GM18951 (cell line): ENCODE results near the gene FLNB.
"Not testable (repeated sequence)": the region's sequence is repeated elsewhere in the genome, so short reads cannot be mapped to it uniquely, and the experiment has no call there.

Source experiments
- POLR2A ChIP-seq: IDR thresholded peaks from 4 replicates; pipeline ENCODE4 v1.6.1; 2011; ENCODE audit warnings: mild to moderate bottlenecking; ENCODE audit not compliant: insufficient read length, insufficient read depth; ENCODE audit errors: extremely low read depth
- in situ Hi-C: fragments of 300-500 bp; cut with MboI; formaldehyde crosslinking; loops from one replicate; pipeline ENCODE4 v1.12.0; 2022; ENCODE audit warnings: low sequenced_read_pairs, mixed read lengths, inconsistent platforms; ENCODE audit not compliant: unreplicated experiment

Gene FLNB

DNA sequence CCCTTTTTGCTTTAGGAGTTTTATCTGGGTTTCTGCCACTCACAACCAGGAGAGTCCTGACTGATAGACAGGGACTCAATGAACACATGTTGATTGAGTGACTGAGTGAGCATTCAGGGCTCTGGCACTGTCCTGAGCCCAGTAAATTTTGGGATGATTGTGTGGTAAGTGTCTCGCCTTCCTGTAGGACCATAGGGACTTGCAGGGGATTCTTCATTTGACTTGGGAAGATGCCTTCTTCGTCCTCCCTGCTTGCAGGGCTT lies 22.3 kb upstream of the FLNB start:
- no peak for TF ChIP-seq POLR2A
- in situ Hi-C loops, result no loop called here

DNA sequence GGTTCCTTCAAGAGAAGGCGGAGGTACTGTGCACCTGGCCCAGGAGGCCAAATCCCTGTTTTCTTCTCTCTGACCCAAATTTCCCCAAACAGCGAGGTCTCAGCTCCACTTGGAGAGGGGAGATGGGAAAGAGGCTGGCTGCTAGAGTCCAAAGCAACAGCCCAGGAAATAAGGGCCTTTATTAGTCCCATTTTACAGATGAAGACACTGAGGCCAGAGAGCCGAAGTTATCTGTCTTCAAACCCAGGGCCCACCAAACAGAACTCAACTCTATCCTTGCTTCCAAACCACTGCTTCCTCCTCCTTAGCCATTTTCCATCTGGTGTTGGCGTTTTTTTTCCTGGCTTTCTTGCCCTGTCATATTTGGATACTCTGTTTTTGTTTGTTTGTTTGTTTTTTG lies 22.0 kb upstream of the FLNB start:
- in situ Hi-C loops, result no loop called here
- no peak for TF ChIP-seq POLR2A

DNA sequence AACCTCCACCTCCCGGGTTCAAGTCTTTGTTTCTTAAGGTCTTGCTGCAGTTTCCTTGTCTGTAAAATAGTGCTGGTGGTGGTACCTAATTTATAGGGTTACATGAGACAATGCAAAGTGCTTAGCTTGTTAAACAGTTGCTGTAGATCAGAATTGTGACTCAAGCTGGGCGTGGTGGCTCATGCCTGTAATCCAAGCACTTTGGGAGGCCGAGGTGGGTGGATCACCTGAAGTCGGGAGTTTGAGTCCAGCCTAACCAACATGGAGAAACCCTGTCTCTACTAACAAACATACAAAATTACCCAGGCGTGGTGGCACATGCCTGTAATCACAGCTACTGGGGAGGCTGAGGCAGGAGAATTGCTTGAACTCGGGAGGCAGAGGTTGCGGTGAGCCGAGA lies 19.0 kb upstream of the FLNB start:
- in situ Hi-C loops, result not testable (repeated sequence)

- in situ Hi-C loops, result no loop called here
These were observed 18.6 kb upstream of the FLNB start for GRCh38 chr3:57989646-57990045.

DNA sequence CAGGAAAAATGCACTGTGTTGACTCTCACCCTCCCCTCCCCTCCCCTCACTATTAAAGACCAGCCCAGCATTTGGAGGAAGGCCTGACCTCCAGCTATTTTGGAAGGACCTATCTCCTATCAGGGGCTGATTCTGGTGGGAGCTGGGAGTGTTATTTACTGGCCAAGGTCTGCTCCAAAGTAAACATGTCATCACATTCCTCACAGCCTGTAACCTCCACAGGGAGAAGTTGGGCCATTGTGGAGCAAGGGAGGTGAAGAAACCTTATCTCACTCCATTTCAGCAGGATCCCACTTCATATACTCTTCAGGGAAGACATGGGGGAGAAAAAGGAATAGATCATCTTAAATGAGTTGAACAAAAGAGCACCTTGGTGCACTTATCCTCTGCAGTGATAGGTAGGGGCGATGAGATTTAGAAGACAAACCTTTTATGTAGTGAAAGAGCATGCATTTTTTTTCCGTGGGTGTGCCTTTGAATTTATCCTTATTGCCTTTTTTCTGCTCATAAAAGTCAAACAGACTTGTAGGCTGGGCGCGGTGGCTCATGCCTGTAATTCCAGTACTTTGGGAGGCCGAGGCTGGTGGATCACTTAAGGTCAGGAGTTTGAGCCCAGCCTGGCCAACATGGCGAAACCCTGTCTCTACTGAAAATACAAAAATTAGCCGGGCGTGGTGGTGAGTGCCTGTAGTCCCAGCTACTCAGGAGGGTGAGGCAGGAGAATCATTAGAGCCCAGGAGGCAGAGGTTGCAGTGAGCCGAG lies 15.6 kb upstream of the FLNB start:
- in situ Hi-C loops, result no loop called here
- TF ChIP-seq POLR2A, result no peak

More at GRCh38 chr3:57989646-57990045, 18.6 kb upstream of the FLNB start:
- no peak for TF ChIP-seq POLR2A

- TF ChIP-seq POLR2A, result no peak
- in situ Hi-C loops, result no loop called here
These were observed 9.6 kb upstream of the FLNB start for GRCh38 chr3:57998366-57999283.

GRCh38 chr3:57999417-58000115 lies 8.7 kb upstream of the FLNB start:
- in situ Hi-C loops, result no loop called here
- TF ChIP-seq POLR2A, result no peak

GRCh38 chr3:58000306-58001085 lies 7.7 kb upstream of the FLNB start:
- in situ Hi-C loops, result no loop called here
- no peak for TF ChIP-seq POLR2A

DNA sequence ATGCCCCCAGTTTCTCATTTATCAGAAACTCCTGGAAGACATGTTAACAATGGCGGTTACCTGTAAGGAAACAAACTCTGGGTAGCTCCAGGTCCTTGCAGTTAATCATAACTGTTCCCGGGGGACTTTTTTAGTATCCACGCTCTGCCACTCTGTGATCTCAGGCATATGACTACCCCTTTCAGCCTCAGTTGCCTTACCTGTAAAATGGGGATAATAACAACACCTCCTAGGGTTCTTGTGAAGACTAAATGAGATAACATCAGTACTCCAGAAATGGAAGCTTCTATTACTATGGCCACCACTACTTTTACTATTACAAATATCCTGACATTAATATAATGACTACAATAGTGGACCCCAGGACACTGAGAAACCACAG lies 7.1 kb upstream of the FLNB start:
- in situ Hi-C loops, result no loop called here
- TF ChIP-seq POLR2A, result no peak

DNA sequence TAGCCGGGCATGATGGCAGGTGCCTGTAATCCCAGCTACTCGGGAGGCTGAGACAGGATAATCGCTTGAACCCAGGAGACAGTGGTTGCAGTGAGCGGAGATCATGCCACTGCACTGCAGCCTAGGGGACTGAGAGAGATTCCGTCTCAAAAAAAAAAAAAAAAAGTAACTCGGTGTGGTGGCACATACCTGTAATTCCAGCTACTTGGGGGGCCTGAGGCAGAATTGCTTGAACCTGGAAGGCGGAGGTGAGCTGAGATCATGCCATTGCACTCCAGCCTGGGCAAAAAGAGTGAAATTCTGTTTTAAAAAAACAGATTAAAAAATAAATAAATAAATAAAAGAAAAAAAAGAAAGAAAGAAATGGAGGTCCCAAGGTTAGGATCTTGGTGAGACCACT lies 6.2 kb upstream of the FLNB start:
- in situ Hi-C loops, result no loop called here
- TF ChIP-seq POLR2A, result no peak

DNA sequence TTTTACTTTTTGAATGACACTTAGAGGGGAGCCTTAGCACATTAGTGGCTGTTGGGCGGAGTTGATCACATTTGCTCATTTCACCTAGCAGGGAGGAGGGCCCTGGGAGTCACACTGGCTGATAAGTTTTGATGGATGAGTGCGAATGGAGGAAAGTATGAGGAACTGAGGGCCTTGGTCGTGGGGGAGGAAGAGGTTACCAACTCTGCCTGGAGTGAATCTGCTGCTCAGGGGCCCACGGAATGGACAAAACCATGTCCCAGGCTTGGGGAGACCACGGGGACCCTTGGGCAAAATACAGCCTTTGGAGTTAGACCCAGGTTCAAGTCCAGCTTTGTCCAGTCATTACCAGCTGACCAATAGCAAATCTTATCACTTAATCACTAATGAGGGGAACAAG lies 5.1 kb upstream of the FLNB start:
- in situ Hi-C loops, result no loop called here
- no peak for TF ChIP-seq POLR2A

- in situ Hi-C loops, result no loop called here
- TF ChIP-seq POLR2A, result no peak
These were observed 3.2 kb upstream of the FLNB start for GRCh38 chr3:58004973-58005372.

- TF ChIP-seq POLR2A, result no peak
- in situ Hi-C loops, result no loop called here
These were observed 2.6 kb upstream of the FLNB start for GRCh38 chr3:58005669-58006068.
